GM13977 (cell line): ENCODE data around the gene DOCK11.

Experiments used
- DNase-seq: peaks from one replicate; pipeline ENCODE4 v3.0.0; 2012; ENCODE audit warnings: low spot score
- in situ Hi-C: fragments of 300-500 bp; cut with MboI; formaldehyde crosslinking; loops from one replicate; pipeline ENCODE4 v1.12.0; 2022; ENCODE audit warnings: low sequenced_read_pairs, low pct_unique_long_range_greater_than_20kb, mixed read lengths, inconsistent platforms; ENCODE audit not compliant: unreplicated experiment
- TF ChIP-seq, protein P1 (sequence below): IDR thresholded peaks from 2 replicates; pipeline ENCODE4 v1.5.1; 2012; ENCODE audit warnings: mild to moderate bottlenecking, control low read depth; ENCODE audit not compliant: insufficient read depth; ENCODE audit errors: extremely low read depth, missing control alignments

Gene DOCK11

DNA sequence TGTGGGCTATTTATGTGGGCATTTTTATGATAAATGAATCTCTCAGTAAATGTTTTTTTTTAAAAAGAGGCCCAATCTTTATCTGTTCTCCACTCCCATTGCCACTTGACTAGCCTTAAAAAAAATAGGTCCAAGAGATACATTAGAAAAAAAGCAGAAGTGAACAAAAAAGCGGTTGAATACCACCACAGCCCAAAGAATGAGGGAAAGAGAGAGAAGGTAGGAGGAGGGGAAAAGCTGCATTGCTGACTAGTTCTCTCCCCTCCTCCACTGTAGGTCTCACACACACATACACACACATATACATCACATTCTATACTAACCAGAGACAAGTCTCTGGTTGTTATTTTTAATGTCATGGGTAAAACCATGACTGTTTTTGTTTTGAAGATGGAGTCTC is 136.0 kb downstream of the DOCK11 start:
- DNase-seq = no peak
- TF ChIP-seq, protein P1, sequence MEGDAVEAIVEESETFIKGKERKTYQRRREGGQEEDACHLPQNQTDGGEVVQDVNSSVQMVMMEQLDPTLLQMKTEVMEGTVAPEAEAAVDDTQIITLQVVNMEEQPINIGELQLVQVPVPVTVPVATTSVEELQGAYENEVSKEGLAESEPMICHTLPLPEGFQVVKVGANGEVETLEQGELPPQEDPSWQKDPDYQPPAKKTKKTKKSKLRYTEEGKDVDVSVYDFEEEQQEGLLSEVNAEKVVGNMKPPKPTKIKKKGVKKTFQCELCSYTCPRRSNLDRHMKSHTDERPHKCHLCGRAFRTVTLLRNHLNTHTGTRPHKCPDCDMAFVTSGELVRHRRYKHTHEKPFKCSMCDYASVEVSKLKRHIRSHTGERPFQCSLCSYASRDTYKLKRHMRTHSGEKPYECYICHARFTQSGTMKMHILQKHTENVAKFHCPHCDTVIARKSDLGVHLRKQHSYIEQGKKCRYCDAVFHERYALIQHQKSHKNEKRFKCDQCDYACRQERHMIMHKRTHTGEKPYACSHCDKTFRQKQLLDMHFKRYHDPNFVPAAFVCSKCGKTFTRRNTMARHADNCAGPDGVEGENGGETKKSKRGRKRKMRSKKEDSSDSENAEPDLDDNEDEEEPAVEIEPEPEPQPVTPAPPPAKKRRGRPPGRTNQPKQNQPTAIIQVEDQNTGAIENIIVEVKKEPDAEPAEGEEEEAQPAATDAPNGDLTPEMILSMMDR = no peak
- in situ Hi-C loops = no loop called here

DNA sequence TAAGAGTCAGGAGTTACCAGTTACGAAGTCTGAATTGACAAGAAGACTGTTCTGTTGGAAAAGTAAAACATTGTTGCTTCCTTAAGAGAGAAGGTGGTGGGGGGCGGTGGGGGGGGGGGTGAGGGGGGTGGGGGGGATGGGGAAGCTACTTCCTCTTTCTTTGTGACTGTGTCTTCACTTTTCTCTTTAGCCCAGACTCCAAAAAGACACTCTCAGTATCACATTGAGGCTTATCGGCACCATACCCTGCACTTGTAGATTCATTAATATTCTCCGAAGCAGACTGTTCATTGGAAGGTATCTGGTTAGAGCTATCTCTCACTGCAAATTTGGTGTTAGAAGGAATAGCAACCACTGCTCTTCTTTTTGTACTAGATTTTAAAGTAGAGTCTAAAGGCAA is 137.2 kb downstream of the DOCK11 start:
- TF ChIP-seq, protein P1 = no peak
- in situ Hi-C loops = no loop called here
- peak; percentile 34 for DNase-seq

DNA sequence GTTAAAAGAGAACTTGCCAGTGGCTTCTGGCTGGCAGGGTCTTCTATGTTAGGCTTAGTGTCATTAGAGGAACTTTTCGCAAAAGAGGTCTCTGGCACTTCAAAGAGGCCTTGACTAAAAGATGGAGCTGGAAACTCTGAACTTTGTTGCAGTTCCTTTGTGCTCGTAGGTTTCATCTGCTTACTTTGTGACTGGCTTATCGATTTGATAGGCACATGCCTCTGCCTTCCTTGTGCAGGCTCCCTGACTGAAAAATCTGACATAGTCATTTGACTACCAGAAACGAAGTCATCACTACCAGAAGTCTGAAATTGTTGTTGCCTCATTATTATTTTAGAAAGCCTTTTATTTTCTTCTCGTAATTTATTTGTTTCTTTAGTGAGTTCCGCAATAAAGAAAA is 137.9 kb downstream of the DOCK11 start:
- no peak for DNase-seq
- TF ChIP-seq, protein P1 = no peak
- in situ Hi-C loops = no loop called here

DNA sequence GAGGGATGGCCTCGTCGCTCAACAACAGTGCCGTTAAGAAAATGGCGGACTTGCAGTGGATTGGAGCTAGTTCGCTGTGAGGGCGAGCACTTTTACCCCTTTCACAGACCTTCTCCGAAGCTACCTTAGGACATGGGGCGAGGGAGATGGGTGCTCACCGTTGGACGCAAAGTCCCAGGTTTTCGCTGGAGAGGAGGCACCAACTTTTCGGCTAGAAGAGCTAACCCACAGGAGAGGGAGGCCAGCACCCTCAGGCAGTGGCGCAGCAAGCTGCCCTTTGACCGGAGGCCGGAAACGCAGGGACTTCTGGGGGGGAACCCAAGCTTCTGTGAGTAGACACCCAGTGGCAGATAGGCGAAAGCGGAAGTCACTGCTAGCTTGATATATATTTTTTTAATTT is 138.7 kb downstream of the DOCK11 start:
- no peak for DNase-seq
- TF ChIP-seq, protein P1 = no peak
- in situ Hi-C loops = no loop called here

DNA sequence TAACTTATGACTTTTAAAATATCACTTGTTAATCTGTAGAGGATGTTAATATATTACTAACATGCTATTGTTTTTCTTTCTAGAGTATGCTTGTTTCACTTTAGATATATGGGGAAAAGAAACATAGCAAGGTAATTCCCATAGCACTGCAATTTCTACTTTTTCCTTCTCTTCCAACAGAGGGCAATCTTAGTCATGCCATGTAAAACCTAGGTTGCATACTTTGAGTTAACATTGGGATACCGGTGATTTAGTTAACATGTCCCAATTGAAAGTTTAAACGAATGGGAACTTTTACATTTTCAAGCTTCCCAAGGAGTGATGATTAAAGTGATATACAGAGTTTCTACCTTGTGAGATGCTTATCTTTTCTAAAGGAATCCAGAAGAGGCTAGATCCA is 142.4 kb downstream of the DOCK11 start:
- in situ Hi-C loops = no loop called here
- DNase-seq = no peak
- TF ChIP-seq, protein P1 = no peak

DNA sequence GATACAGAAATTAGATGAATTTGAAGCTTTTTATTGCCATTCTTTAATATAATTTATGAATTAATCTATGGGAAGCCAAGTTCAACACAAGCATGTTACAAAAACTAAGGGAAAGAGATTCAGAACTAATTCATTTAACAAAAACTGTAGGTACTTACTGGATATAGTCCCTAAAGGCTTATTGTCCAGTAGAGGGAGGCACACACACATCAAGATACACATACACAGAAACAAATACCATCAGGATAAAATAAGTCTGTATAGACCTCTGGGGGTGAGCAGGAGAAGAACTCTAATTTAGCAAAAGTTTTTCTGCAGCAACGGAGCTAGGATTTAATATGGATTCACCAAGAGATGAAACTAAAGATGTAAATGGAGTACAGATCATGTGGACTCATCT is 148.8 kb downstream of the DOCK11 start:
- in situ Hi-C loops = no loop called here
- DNase-seq = no peak
- TF ChIP-seq, protein P1 = peak; percentile 29

DNA sequence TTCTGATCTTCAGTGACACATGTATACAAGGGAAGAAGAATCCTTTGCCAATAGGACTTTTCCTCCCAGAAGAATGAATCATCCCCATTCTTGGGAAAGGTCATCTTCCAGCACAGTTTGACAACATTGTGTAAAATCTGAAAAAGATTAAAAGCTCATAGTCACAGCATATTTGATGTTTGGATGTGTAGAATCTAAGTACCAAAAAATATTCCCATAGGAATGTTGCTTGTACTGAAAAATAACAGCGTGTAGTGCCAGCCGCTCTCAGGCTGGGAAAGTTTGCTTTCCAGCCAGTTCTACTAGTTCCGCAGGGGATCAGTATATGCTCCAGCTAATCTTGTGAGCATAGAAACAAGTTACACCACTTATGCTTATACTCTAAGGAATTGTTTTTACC is 157.1 kb downstream of the DOCK11 start:
- no peak for DNase-seq
- in situ Hi-C loops = no loop called here

More for the DNA sequence above, 157.1 kb downstream of the DOCK11 start:
- TF ChIP-seq, protein P1 = no peak
